ENCODE measurements around the gene PRELID1.

DNA sequence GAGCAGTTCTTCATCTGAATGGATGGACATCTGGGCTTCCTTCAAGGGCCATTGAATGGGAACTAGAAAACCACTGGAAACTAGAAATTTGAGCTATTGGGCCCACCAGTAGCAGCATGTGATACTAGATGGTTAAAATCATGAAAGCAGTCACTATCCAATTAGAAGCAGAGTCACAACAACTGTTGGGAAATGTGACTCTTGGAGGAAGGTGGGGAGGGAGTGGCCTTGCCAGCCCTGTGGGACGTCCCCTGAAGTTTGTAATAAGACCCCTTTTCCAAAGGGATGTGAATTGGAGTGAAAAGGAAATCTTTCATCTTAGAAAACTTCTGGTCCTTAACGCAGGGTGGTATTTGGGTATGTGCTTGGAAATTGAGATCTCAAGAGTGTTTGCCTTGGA lies 5.7 kb upstream of the PRELID1 start:
- TF ChIP-seq POLR2A (IDR thresholded peaks at IDR 0.05; ENCODE audit: low read length) (no peak), GATA1 (IDR thresholded peaks at IDR 0.05; ENCODE audit: low read depth, low read length) (no peak)
